NCI-H2107 (cell line): ENCODE results near the gene MEIS1.

Experiments used
- DNase-seq: peaks from one replicate; lab custom pipeline; 2025; lab: John Stamatoyannopoulos, UW

The MEIS1 gene

GRCh38 chr2:66535574-66536289 lies 100.8 kb downstream of the MEIS1 start:
- DNase-seq, result no peak

GRCh38 chr2:66536290-66536673 lies 101.4 kb downstream of the MEIS1 start:
- DNase-seq, result no peak

GRCh38 chr2:66536997-66537396 lies 102.1 kb downstream of the MEIS1 start:
- no peak for DNase-seq

GRCh38 chr2:66538291-66538690 lies 103.4 kb downstream of the MEIS1 start:
- DNase-seq, result no peak

GRCh38 chr2:66539452-66539851 lies 104.5 kb downstream of the MEIS1 start:
- no peak for DNase-seq

- DNase-seq, result no peak
These were observed 106.7 kb downstream of the MEIS1 start for GRCh38 chr2:66541646-66542045.

GRCh38 chr2:66543257-66543767 lies 108.4 kb downstream of the MEIS1 start:
- no peak for DNase-seq

- no peak for DNase-seq
These were observed 109.3 kb downstream of the MEIS1 start for GRCh38 chr2:66544258-66544657.

GRCh38 chr2:66545258-66545657 lies 110.3 kb downstream of the MEIS1 start:
- no peak for DNase-seq

- no peak for DNase-seq
These were observed 112.2 kb downstream of the MEIS1 start for GRCh38 chr2:66547118-66547517.

GRCh38 chr2:66547887-66548286 lies 113.0 kb downstream of the MEIS1 start:
- DNase-seq, result no peak

GRCh38 chr2:66548422-66548821 lies 113.5 kb downstream of the MEIS1 start:
- DNase-seq, result no peak

- no peak for DNase-seq
These were observed 115.9 kb downstream of the MEIS1 start for GRCh38 chr2:66550826-66551225.

- no peak for DNase-seq
These were observed 118.4 kb downstream of the MEIS1 start for GRCh38 chr2:66553370-66553769.

GRCh38 chr2:66555091-66555490 lies 120.2 kb downstream of the MEIS1 start:
- no peak for DNase-seq

GRCh38 chr2:66555501-66556324 lies 120.8 kb downstream of the MEIS1 start:
- DNase-seq, result no peak

- no peak for DNase-seq
These were observed 124.7 kb downstream of the MEIS1 start for GRCh38 chr2:66559672-66560071.

GRCh38 chr2:66560683-66561082 lies 125.8 kb downstream of the MEIS1 start:
- DNase-seq, result no peak

- no peak for DNase-seq
These were observed 126.8 kb downstream of the MEIS1 start for GRCh38 chr2:66561645-66562303.

- no peak for DNase-seq
These were observed 127.4 kb downstream of the MEIS1 start for GRCh38 chr2:66562304-66562685.

- DNase-seq, result no peak
These were observed 128.5 kb downstream of the MEIS1 start for GRCh38 chr2:66563473-66563872.

- DNase-seq, result no peak
These were observed 130.4 kb downstream of the MEIS1 start for GRCh38 chr2:66565291-66565690.
